ENCODE data around the gene PLCB4. TPM values are rescaled to one million over a fixed set of nuclear protein-coding genes. Genes with fewer than 3 reads are reported as not detected.

The PLCB4 gene
- total RNA-seq, 1 donor from 2014 or later = 30.5 TPM

GRCh38 chr20:9388160-9388812, 319.4 kb downstream of the PLCB4 start:
- TF ChIP-seq CTCF (IDR thresholded peaks at IDR 0.05; ENCODE audit: borderline replicate concordance) = no peak
- peaks cover 49% of the 10 kb centered on the region for H3K36me3 ChIP-seq
- peaks cover 7% of the 10 kb centered on the region for H3K4me1 ChIP-seq
- H3K27me3 ChIP-seq (ENCODE audit: low read depth) = no peaks in the 10 kb centered on the region
- H3K27ac ChIP-seq (replicated peaks) = no peak overlapping the region
- no peak overlapping the region for H3K4me3 ChIP-seq
- DNase-seq = no peak
- intact Hi-C loops (cut with micrococcal nuclease) = no loop called here
- no peaks in the 10 kb centered on the region for H3K9me3 ChIP-seq (replicated peaks)

GRCh38 chr20:9388813-9389161, 319.9 kb downstream of the PLCB4 start:
- Histone ChIP-seq H3K4me1 (peaks cover 7% of the 10 kb centered on the region), H3K27me3 (ENCODE audit: low read depth) (no peaks in the 10 kb centered on the region), H3K27ac (replicated peaks) (no peak overlapping the region), H3K4me3 (no peak overlapping the region), H3K9me3 (replicated peaks) (no peaks in the 10 kb centered on the region), H3K36me3 (peaks cover 52% of the 10 kb centered on the region)
- intact Hi-C loops (cut with micrococcal nuclease) = no loop called here
- no peak for DNase-seq
- TF ChIP-seq CTCF (IDR thresholded peaks at IDR 0.05; ENCODE audit: borderline replicate concordance) = no peak

GRCh38 chr20:9389346-9389745, 320.5 kb downstream of the PLCB4 start:
- Histone ChIP-seq H3K36me3 (peaks cover 48% of the 10 kb centered on the region), H3K9me3 (replicated peaks) (no peaks in the 10 kb centered on the region), H3K4me1 (peaks cover 7% of the 10 kb centered on the region), H3K4me3 (no peak overlapping the region), H3K27me3 (ENCODE audit: low read depth) (no peaks in the 10 kb centered on the region), H3K27ac (replicated peaks) (no peak overlapping the region)
- DNase-seq = no peak
- TF ChIP-seq CTCF (IDR thresholded peaks at IDR 0.05; ENCODE audit: borderline replicate concordance) = no peak
- intact Hi-C loops (cut with micrococcal nuclease) = no loop called here

- H3K36me3 ChIP-seq = peaks cover 40% of the 10 kb centered on the region
- no peak overlapping the region for H3K4me3 ChIP-seq
- no peaks in the 10 kb centered on the region for H3K9me3 ChIP-seq (replicated peaks)
- intact Hi-C loops (cut with micrococcal nuclease) = no loop called here
- H3K27me3 ChIP-seq (ENCODE audit: low read depth) = no peaks in the 10 kb centered on the region
- H3K4me1 ChIP-seq = peaks cover 7% of the 10 kb centered on the region
- no peak for DNase-seq
- peak overlapping the region; percentile 34 for H3K27ac ChIP-seq (replicated peaks)
- no peak for TF ChIP-seq CTCF (IDR thresholded peaks at IDR 0.05; ENCODE audit: borderline replicate concordance)
Observed at GRCh38 chr20:9390441-9390840, 321.6 kb downstream of the PLCB4 start.

GRCh38 chr20:9392892-9393857, 324.3 kb downstream of the PLCB4 start:
- peak; percentile 85 for TF ChIP-seq CTCF (IDR thresholded peaks at IDR 0.05; ENCODE audit: borderline replicate concordance)
- no peaks in the 10 kb centered on the region for H3K9me3 ChIP-seq (replicated peaks)
- peak; percentile 58 for DNase-seq
- no peak overlapping the region for H3K27ac ChIP-seq (replicated peaks)
- intact Hi-C loops (cut with micrococcal nuclease) = no loop called here
- peaks cover 40% of the 10 kb centered on the region for H3K36me3 ChIP-seq
- H3K4me1 ChIP-seq = peaks cover 16% of the 10 kb centered on the region
- no peak overlapping the region for H3K4me3 ChIP-seq
- H3K27me3 ChIP-seq (ENCODE audit: low read depth) = no peaks in the 10 kb centered on the region

All from left ventricle myocardium inferior (tissue), 1 donor.